Caki2 (cell line): ENCODE data around the gene NUBP2. TPM values are rescaled to one million over a fixed set of nuclear protein-coding genes. Genes with fewer than 3 reads are reported as not detected.

Experiments
- DNase-seq: peaks from one replicate; pipeline ENCODE4 v3.0.0-alpha.2; 2015; ENCODE audit warnings: low read depth
- in situ Hi-C: cut with HindIII; loops from 2 replicates; pipeline ENCODE4 v1.10.0; 2016; ENCODE audit warnings: low sequenced_read_pairs, low pct_unique_long_range_greater_than_20kb, mixed read lengths
- total RNA-seq: library from RNA; depleted of rRNA; stranded (reverse); fragments of >200 nt; shearing (Covaris generic); gene quantifications from 2 replicates; pipeline ENCODE4 v1.2.3, GENCODE V29; 2014; ENCODE audit warnings: low replicate concordance

NUBP2 gene
- total RNA-seq, 1 experiment from 2014 or later: 233 TPM

GRCh38 chr16:1817276-1817589 lies 34.5 kb downstream of the NUBP2 start:
- in situ Hi-C loops: no loop called here
- DNase-seq: no peak

- DNase-seq: no peak
- in situ Hi-C loops: no loop called here
Measured at GRCh38 chr16:1817716-1818115, 35.0 kb downstream of the NUBP2 start.

GRCh38 chr16:1818204-1818872 lies 35.6 kb downstream of the NUBP2 start:
- no peak for DNase-seq
- in situ Hi-C loops: no loop called here

DNA sequence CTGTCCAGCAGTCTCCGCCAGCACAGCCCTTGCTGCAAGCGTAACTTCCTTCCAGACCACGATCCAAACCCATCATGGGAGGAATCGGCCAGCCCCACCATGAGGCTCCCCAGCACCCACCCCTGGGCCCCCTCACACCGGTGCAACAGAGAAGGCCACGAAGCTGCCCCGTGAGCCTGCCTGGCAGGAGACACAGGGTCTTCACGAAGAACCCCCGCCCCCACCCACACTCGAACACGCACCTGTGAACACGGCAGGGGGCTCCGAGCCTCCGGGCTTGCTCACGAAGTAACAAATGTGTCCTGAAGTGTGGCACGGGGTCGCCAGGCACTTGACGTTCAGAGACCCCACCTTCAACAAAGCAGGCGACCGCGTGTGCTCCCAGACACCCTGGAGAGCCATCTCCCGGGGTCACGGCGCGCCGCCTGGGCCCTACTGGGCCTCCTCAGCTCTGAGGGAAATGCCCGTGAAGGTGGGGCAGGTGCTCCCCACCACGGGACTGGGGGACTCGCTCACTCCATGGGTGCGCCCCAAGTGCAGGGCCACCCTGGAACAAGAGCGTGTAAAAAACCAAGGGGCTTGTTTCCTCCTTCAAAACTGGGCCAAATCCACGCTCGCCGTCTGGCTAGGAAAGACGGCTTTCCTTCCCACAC lies 36.2 kb downstream of the NUBP2 start:
- in situ Hi-C loops: no loop called here
- DNase-seq: no peak

DNA sequence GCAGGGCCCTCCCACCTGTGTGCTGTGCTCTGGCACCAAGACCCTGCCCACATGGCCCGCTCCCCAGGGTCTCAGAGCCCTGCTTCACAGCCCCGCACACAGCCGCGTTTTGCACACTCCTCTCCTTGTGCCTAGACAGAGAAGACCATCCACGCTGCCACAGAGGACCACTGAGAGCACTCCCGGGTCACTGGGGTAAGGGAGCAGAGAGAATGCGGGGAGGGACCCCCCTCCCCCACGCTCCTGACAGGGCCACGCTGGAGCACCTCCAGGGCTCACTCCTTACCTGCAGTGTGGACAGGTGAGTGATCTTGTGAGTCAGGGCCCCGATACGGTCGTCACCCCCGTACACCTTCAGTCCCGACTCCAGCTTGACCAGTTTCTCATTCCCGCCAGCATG lies 36.9 kb downstream of the NUBP2 start:
- in situ Hi-C loops: no loop called here
- DNase-seq: no peak

DNA sequence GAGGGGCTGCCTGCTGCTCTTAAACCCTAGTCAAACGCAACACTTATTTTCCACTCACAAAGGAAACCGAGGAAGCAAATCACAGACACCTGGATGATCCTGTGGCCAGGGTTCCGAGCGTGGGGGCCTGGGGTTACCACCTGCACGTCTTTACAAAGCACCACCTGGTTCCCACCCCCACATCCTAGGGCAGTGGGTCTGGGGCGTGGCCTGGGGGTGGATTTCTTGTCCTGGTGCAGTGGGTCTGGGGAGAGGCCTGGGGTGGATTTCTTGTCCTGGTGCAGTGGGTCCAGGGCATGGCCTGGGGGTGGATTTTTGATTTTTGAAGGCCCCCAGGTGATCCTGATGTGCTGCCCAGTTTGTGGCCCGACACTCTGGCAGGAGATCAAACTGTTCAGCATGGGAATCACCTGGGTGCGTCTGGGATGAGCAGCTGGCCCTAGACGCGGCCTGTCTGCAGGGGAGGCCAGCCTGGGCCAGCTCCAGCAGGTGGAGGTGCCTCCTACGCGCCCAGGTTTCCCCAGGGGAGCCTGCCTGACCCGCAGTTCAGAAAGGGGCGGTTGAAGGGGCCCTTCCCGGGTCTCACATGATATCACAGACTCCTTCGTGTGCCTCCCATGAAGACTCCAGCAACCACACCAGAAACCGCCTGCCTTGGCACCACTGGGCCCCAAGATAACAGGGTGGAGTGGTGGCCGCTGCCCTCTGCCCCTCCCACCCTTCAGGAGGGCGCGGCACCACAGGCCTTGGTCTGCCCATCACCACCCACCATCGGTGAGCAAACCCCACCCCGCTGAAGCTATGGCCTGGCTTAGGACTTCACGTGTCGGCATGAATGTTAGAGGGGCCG lies 37.6 kb downstream of the NUBP2 start:
- in situ Hi-C loops: no loop called here
- DNase-seq: no peak

- in situ Hi-C loops: no loop called here
- no peak for DNase-seq
Measured at GRCh38 chr16:1820946-1821290, 38.2 kb downstream of the NUBP2 start.

DNA sequence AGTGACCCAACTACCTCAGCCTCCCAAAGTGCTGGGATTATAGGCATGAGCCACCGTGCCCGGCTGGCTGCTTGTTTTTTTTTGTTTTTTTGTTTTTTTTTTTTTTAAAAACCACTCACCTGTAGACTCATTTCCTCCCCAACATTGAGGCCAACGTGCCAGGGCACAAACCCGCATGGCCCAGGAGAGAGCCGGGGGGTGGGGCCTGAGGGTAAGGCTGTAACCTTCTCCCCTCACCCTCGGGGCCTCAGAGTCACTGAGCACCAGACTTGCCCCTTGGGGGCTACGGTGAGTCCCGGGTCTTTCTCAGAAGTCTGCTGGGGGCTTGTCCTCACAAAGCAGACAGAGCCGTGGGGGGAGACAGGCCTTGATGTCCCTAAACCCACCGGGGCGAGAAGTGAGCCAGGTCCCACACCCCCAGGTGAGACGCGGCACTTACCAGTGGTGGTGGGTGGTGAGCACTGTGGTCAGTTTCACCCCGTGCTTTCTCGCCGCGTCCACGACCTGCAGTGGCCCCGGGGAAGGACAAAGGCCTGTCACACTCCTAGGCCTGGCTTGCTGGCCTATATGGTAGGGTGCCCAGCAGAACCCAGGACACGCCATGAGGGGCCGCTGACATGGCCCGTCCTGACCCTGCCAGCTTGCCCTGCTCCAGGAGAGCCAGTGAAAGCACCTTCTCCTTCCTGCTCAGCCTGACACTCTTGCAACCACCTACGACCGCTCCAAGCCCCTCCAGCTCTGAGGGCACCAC lies 39.3 kb downstream of the NUBP2 start:
- peak; percentile 29 for DNase-seq
- in situ Hi-C loops: no loop called here

DNA sequence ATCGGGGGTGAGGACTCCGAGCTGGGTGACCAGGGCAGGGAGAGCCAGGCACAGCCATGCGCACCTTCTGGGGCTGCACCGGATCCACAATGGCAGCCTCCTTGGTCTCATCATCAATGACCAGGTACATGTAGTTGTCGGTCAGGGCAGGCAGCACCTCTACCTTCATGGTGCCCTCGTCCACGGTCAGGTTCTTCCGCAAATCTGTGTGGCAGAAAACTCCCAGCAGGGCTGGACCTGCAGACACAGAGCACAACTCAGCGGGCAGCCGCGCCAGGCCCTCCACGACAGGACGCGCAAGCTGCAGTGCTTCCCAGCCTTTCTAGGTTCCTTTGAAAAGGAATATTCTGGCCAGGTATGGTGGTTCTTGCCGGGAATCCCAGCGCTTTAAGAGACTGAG lies 40.0 kb downstream of the NUBP2 start:
- no peak for DNase-seq
- in situ Hi-C loops: no loop called here

DNA sequence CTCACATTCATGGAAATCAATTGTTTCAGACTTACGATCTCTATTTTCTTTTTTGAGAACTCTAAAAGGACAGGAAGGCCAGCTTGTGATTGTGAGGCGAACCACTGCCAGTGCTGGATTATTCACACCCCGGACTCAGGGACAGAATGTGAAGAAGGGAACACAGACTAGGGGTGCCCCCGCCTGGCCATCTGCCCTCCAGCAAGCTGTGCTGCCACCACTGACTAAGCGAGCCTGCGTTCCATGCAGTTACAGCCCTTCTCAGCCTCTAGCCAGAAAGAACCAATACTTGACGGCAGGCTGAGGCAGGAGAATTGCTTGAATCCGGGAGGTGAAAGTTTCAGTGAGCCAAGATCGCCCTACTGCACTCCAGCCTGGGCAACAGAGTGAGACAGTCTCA lies 41.1 kb downstream of the NUBP2 start:
- in situ Hi-C loops: no loop called here
- peak; percentile 45 for DNase-seq

DNA sequence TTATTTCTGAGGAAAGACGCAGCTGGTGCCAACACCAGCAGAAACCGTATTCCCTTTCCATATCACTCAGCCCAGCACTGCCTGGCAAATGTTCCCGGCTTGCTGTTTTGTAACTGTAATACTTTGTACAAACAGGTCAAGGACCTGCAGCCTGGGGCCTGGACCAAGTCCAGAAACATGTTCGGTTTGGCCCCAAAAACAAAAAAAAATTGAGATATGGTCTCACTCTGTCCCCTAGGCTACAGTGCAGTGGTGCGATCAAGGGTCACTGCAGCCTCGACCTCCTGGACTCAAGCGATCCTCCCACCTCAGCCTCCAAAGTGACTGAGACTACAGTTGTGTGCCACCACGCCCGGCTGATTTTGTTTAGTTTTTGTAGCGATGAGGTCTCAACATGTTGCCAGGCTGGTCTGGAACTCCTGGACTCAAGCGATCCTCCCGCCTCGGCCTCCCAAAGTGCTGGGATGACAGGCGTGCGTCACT lies 42.7 kb downstream of the NUBP2 start:
- in situ Hi-C loops: no loop called here
- no peak for DNase-seq

DNA sequence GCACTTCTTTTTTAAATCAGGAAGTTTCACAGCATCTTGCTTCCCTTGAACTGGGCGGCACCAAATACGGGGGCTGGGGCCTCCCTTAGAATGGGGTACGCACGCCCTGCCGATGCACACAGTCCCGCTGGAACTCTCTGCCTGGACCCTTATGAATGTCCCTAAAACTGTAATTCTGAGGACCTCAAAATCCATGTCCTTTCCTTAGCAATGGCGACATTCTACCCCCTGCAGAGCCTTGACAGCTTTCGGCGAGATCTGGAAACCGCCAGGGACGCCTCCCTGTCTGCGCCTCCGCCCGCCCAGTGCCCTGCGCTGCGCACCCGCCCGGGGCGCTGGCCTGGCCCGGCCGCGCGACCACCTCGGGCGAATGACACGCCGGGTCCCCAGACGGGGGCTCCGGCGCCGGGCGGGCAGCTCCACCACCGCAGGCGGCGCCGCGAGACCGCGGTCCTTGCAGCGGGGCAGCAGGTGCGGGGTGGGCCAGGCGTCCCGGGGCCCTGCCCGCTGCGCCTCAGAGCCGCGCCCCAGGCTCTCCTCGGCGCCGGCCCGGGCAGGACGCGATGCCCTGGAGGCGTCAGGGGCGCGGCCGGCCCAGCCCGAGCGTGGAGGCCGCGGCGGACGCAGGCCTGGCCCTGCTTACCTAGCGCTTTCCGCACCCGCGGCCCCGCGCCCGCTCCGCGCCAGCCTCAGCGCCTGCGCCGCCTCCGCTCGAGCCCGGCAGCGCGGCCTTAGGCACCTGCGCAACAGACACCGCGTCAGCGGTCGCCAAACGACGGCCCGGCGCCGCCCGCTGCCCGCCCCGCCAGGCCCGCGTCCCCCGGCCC lies 43.3 kb downstream of the NUBP2 start:
- DNase-seq: peak; percentile 57
- in situ Hi-C loops: no loop called here

- in situ Hi-C loops: no loop called here
- peak; percentile 99 for DNase-seq
Measured at GRCh38 chr16:1826691-1827573, 44.2 kb downstream of the NUBP2 start, which contains the start of the genes FAHD1 and HAGH. Gene FAHD1, plus strand, starts transcription at chr16:1827206. Its CDS starts 33 bp downstream, at chr16:1827239. Gene HAGH, minus strand, starts transcription at chr16:1826825. Its CDS starts 38 bp downstream, at chr16:1826787.

DNA sequence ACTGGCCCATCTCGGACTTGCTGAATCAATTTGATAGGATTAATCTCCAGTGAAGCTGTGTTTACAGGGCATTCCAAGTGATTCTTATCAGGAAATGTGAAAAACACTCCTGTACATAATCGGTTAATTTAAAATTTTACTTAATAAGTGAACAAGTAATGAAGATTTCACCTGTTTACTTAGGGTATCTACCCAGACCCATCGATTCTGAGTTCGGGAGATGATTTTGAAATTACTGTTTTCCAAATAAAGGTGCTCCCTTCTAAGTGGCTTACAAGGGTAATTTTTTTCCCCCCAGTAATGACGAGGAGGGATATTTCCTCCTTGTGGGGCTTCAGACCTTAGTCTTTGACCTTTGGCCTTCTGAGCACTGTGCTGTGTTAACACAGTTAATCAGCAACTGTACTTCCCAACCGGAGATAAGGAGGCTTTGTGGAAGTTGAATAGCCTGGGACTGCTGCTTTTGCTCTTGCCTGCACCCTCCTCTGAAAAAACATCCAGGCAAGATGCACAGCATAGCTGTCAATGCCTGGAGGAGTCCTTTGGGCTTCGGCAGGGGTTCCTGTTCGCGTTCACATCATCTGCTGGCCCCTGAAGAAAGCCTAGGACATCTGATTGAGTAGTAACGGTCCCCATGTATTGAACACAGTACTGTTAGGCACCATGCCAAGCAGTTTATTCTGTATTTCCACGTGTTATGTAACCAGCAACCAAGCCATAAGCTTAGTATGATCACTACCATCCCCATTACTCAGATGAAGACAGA lies 46.1 kb downstream of the NUBP2 start:
- peak; percentile 62 for DNase-seq
- in situ Hi-C loops: no loop called here

GRCh38 chr16:1830213-1830612 lies 47.5 kb downstream of the NUBP2 start:
- in situ Hi-C loops: no loop called here

More at GRCh38 chr16:1830213-1830612, 47.5 kb downstream of the NUBP2 start:
- no peak for DNase-seq
